PC-9 (cell line): Measurements from ENCODE around the gene POFUT2. TPM values are rescaled to one million over a fixed set of nuclear protein-coding genes. Genes with fewer than 3 reads are reported as not detected.

Experiments used
- BruUV-seq: library from RNA; stranded (reverse); fragments of 400-500 nt; replicated peaks from 2 replicates; lab custom pipeline; 2021; lab: Mats Ljungman, UMichigan
- CTCF ChIA-PET: fragments of 300-600 bp; sonication (Branson Sonifier 250); formaldehyde crosslinking; loops from one replicate; lab custom pipeline; 2022; ENCODE audit warnings: antibody characterized with exemption; lab: Charles Lee
- POLR2A ChIA-PET: fragments of 300-600 bp; sonication (Branson Sonifier 250); formaldehyde crosslinking; loops from one replicate; lab custom pipeline; 2022; ENCODE audit warnings: antibody characterized with exemption; ENCODE audit not compliant: unreplicated experiment; lab: Charles Lee
- DNase-seq, 2 experiments: peaks; one replicate each; pipeline versions ENCODE4 v3.0.0 to v3.0.0-alpha.2; 2015 to 2022; ENCODE audit warnings: mixed read lengths in 1 of 2
- H2AFZ ChIP-seq: fragments of 200-600 bp; sonication (generic); 2 replicates; pipeline ENCODE4 v1.8.1; 2017; ENCODE audit warnings: antibody characterized with exemption
- H3F3A ChIP-seq: fragments of 200-600 bp; sonication (generic); 2 replicates; pipeline ENCODE4 v1.8.1; 2017; ENCODE audit warnings: antibody characterized with exemption, mild to moderate bottlenecking, low read depth; ENCODE audit not compliant: insufficient read depth
- H3K27ac ChIP-seq: fragments of 200-600 bp; sonication (generic); 2 replicates; pipeline ENCODE4 v1.6.1; 2016; ENCODE audit warnings: mixed run types
- H3K27me3 ChIP-seq: fragments of 200-600 bp; sonication (generic); 2 replicates; pipeline ENCODE4 v1.6.1; 2016; ENCODE audit warnings: low read depth, mixed run types; ENCODE audit not compliant: insufficient read depth
- H3K36me3 ChIP-seq: fragments of 200-600 bp; sonication (generic); 2 replicates; pipeline ENCODE4 v1.6.1; 2016; ENCODE audit warnings: low read depth, mixed run types
- H3K4me1 ChIP-seq: fragments of 200-600 bp; sonication (generic); replicated peaks from 2 replicates; pipeline ENCODE4 v1.6.1; 2016; ENCODE audit warnings: mixed run types; ENCODE audit not compliant: insufficient read depth
- H3K4me2 ChIP-seq: fragments of 200-600 bp; sonication (generic); 2 replicates; pipeline ENCODE4 v1.6.1; 2017; ENCODE audit warnings: mixed run types
- H3K4me3 ChIP-seq: fragments of 200-600 bp; sonication (generic); 2 replicates; pipeline ENCODE4 v1.6.1; 2016; ENCODE audit warnings: mixed run types
- H3K79me2 ChIP-seq: fragments of 200-600 bp; sonication (generic); 2 replicates; pipeline ENCODE4 v1.6.1; 2017; ENCODE audit warnings: low read depth, mixed run types
- H3K9me2 ChIP-seq: fragments of 200-600 bp; sonication (generic); 2 replicates; pipeline ENCODE4 v1.8.1; 2017; ENCODE audit warnings: mild to moderate bottlenecking; ENCODE audit not compliant: insufficient read depth
- H3K9me3 ChIP-seq: fragments of 200-600 bp; sonication (generic); 2 replicates; pipeline ENCODE4 v1.8.1; 2016; ENCODE audit warnings: low read depth; ENCODE audit not compliant: insufficient read depth
- H4K20me1 ChIP-seq: fragments of 200-600 bp; sonication (generic); 2 replicates; pipeline ENCODE4 v1.8.1; 2017; ENCODE audit not compliant: insufficient read depth
- EZH2 ChIP-seq: fragments of 200-600 bp; sonication (generic); IDR thresholded peaks from 2 replicates; pipeline ENCODE4 v1.8.0; 2017; ENCODE audit warnings: antibody characterized with exemption, low read depth
- intact Hi-C: fragments of 100-400 bp; cut with micrococcal nuclease; formaldehyde crosslinking; loops from one replicate; pipeline ENCODE4 v1.10.0; 2022; ENCODE audit not compliant: unreplicated experiment
- total RNA-seq: library from RNA; stranded (reverse); gene quantifications from 2 replicates; pipeline ENCODE4 v1.2.3, GENCODE V29; 2021
- TF ChIP-seq, protein P1 (sequence below): fragments of 200-600 bp; sonication (generic); conservative IDR thresholded peaks from 2 replicates; pipeline ENCODE4 v1.6.1; 2017; ENCODE audit warnings: mixed run types, antibody characterized with exemption, mild to moderate bottlenecking, moderate library complexity

POFUT2 gene
- total RNA-seq, 1 experiment from 2014 or later: 32.6 TPM

DNA sequence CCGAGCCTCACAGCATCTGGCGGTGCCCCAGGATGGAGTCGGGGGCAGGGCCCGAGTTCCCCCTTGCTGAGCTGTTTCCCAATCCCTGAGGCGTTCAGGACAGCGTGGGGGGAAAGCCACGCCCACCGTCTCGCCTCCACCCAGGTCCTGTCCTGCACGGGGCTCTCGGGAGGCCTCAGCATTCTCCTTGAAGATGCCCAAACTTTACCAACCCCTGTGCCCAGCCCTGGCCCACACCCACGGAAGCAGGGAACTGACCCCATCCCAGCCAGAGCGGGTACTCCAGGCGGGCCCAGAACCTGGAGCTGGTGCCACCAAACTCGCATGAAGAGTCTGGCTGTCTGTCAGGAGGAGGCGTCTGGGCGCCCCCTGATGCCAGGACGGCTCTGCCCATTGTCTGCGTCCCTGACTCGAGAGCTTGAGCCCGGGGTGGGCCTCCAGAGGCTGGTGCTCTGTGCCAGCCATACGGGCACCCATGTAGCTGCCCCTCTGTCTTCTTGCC lies 35.3 kb upstream of the POFUT2 start:
- no peaks in the 10 kb centered on the region for H3K79me2 ChIP-seq
- no peaks in the 10 kb centered on the region for H3K36me3 ChIP-seq
- intact Hi-C loops: no loop called here
- no TSS peak for BruUV-seq
- H3K27me3 ChIP-seq: no peaks in the 10 kb centered on the region
- peaks cover 21% of the 10 kb centered on the region for H3K4me1 ChIP-seq
- H3K4me2 ChIP-seq: no peak overlapping the region
- H3F3A ChIP-seq: peaks cover 5% of the 10 kb centered on the region; the same call in 1 of the 2 replicates
- no peak overlapping the region for H3K27ac ChIP-seq
- no peaks in the 10 kb centered on the region for H3K9me3 ChIP-seq
- ChIA-PET POLR2A (interaction anchor here (0.6 kb wide), 1 partner anchor 79 kb away, joined by 4 read pairs; no protein-coding TSS in a partner anchor), CTCF (no interaction called here)
- H3K9me2 ChIP-seq: no peaks in the 10 kb centered on the region
- H2AFZ ChIP-seq: no peak overlapping the region
- DNase-seq: no peak
- TF ChIP-seq, protein P1, sequence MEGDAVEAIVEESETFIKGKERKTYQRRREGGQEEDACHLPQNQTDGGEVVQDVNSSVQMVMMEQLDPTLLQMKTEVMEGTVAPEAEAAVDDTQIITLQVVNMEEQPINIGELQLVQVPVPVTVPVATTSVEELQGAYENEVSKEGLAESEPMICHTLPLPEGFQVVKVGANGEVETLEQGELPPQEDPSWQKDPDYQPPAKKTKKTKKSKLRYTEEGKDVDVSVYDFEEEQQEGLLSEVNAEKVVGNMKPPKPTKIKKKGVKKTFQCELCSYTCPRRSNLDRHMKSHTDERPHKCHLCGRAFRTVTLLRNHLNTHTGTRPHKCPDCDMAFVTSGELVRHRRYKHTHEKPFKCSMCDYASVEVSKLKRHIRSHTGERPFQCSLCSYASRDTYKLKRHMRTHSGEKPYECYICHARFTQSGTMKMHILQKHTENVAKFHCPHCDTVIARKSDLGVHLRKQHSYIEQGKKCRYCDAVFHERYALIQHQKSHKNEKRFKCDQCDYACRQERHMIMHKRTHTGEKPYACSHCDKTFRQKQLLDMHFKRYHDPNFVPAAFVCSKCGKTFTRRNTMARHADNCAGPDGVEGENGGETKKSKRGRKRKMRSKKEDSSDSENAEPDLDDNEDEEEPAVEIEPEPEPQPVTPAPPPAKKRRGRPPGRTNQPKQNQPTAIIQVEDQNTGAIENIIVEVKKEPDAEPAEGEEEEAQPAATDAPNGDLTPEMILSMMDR: no peak
- TF ChIP-seq EZH2: no peak
- no peak overlapping the region for H3K4me3 ChIP-seq
- H4K20me1 ChIP-seq: no peaks in the 10 kb centered on the region

DNA sequence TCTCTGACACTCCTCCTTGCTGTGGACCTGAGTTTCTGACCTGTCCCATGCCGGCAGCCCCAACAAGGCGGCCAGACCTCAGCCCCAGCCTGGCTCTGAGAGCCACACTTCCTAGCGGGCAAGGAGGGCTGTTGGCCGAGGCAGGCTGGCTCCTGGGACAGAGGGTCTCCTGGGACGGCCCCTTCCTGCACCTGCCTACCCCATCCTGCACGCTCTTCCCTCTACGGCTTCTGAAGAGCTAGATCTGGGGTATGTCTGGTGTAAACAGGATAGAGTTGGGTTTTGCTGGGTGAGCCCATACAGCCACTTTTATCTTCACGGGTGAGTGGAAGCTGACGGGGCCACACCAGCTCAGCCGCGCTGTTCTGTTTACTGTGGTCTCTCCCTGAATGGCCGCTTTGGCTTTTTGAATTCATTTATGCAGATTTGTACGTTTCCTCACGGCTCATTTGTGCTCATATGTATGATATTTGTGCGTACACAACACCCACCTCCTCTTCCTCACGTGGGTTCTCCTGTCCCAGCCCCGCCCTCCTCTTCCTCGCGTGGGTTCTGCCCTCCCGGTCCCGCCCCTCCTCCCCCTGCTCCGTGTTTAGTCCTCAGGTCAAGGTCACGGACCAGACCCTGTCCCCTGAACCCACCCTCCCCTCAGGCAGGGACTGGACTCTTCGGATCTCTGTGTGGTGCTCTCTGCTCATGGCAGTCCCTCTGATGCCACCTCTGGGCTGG lies 34.7 kb upstream of the POFUT2 start:
- H3K36me3 ChIP-seq: no peaks in the 10 kb centered on the region
- H4K20me1 ChIP-seq: no peaks in the 10 kb centered on the region
- intact Hi-C loops: no loop called here
- peaks cover 26% of the 10 kb centered on the region for H3K4me1 ChIP-seq
- no peak overlapping the region for H3K4me3 ChIP-seq
- peaks cover 5% of the 10 kb centered on the region; the same call in 1 of the 2 replicates for H3F3A ChIP-seq
- H3K4me2 ChIP-seq: no peak overlapping the region
- ChIA-PET CTCF (no interaction called here), POLR2A (no interaction called here)
- no peak overlapping the region for H2AFZ ChIP-seq
- H3K27ac ChIP-seq: no peak overlapping the region
- no peaks in the 10 kb centered on the region for H3K9me2 ChIP-seq
- DNase-seq: no peak
- no peaks in the 10 kb centered on the region for H3K9me3 ChIP-seq
- no peaks in the 10 kb centered on the region for H3K27me3 ChIP-seq
- TF ChIP-seq, protein P1: no peak
- TF ChIP-seq EZH2: no peak
- BruUV-seq: no TSS peak
- H3K79me2 ChIP-seq: no peaks in the 10 kb centered on the region

GRCh38 chr21:45320261-45321025 lies 32.7 kb upstream of the POFUT2 start:
- TF ChIP-seq, protein P1: no peak
- no peak for TF ChIP-seq EZH2
- no peaks in the 10 kb centered on the region for H4K20me1 ChIP-seq
- H3K9me3 ChIP-seq: no peaks in the 10 kb centered on the region
- ChIA-PET CTCF (interaction anchor here (0.8 kb wide), 1 partner anchor 107 kb away, joined by 3 read pairs; no protein-coding TSS in a partner anchor), POLR2A (interaction anchor here (0.6 kb wide), 1 partner anchor 552 kb away, joined by 6 read pairs; no protein-coding TSS in a partner anchor)
- no peaks in the 10 kb centered on the region for H3K27me3 ChIP-seq
- H3K27ac ChIP-seq: no peak overlapping the region
- no peaks in the 10 kb centered on the region for H3K9me2 ChIP-seq
- peaks cover 26% of the 10 kb centered on the region for H3K4me1 ChIP-seq
- BruUV-seq: TSS peak; percentile 90
- no peak for DNase-seq
- H3K4me2 ChIP-seq: no peak overlapping the region
- intact Hi-C loops: no loop called here
- no peak overlapping the region for H3K4me3 ChIP-seq
- H3F3A ChIP-seq: peaks cover 5% of the 10 kb centered on the region; the same call in 1 of the 2 replicates
- no peaks in the 10 kb centered on the region for H3K79me2 ChIP-seq
- H3K36me3 ChIP-seq: no peaks in the 10 kb centered on the region
- H2AFZ ChIP-seq: no peak overlapping the region
